Measurements from ENCODE around the gene LRP3.

The LRP3 gene

DNA sequence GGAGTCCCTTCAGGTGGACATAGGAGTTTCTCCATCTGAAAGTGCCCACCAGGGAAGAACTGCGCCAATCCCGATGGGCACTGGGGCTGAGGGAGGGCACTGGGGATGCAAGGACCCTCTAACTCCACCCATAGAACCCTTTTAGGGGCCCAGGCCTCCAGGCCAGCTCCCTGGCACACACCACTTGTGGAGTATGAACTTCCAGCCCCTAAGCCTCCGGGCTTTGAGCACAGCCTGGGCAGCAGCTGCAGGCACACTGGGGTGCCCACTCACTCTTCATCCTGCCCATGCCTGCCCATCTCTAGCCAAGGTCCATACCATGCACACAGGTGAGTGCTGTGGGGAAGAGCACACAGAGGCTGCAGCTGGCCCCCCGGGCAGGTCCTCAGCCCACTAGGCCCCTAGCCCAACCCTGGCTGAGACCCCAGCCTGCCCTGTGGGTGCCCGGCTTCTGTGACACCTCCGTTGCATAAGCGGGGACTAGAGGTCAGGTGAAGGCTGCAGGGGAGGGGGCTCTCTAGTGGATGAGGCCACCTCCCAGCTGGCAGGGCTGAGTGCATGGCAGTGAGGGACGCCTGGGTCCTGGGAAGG is 46.1 kb downstream of the LRP3 start:
- no peak for FAIRE-seq

DNA sequence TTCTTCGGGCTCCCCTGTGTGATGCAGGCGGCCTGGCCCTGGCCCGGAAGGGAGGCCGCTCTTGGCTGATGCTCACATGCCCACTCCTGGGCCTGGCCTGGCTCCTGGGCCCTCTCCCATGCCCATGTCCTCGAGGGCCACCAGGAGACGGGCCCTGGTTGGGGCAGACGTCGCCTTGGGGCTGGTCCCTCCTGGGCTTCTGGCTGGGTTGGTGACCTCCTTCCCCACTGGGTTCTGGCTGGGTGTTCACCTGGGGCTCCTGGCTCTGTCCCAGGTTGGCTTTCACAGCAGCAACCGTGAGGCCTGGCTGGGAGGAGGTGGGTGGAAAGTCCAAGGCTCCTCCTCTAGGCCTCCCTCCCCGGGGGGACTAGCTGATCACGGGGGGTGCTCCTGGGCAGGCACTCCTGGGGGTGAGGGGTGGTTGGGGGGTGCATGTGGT is 47.0 kb downstream of the LRP3 start:
- FAIRE-seq = no peak

GRCh38 chr19:33241530-33242101 is 47.5 kb downstream of the LRP3 start:
- no peak for FAIRE-seq

- no peak for FAIRE-seq
Observed at GRCh38 chr19:33242131-33242530, 48.0 kb downstream of the LRP3 start.

GRCh38 chr19:33242911-33243310 is 48.8 kb downstream of the LRP3 start:
- no peak for FAIRE-seq

GRCh38 chr19:33245948-33246708 is 52.0 kb downstream of the LRP3 start:
- FAIRE-seq = no peak

- FAIRE-seq = no peak
Observed at GRCh38 chr19:33246709-33247440, 52.7 kb downstream of the LRP3 start.

DNA sequence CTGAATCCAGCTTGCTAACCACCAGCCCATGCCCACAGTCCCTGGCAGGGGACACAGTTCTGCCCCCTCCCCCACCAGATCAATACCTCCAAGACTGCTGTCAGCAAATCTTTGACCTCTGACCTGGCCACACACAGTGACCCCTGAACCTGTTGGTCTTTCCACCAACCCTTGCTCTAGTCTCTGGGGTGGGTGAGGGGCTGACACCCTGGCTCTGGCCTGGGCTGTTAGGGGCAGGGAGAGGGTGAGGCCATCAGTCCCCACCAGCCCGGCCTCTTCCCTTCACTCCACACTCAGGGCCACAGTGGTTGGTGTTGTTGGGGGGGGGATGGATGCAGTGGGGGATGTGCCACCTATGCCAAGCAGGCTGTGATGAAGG is 53.3 kb downstream of the LRP3 start:
- no peak for FAIRE-seq

DNA sequence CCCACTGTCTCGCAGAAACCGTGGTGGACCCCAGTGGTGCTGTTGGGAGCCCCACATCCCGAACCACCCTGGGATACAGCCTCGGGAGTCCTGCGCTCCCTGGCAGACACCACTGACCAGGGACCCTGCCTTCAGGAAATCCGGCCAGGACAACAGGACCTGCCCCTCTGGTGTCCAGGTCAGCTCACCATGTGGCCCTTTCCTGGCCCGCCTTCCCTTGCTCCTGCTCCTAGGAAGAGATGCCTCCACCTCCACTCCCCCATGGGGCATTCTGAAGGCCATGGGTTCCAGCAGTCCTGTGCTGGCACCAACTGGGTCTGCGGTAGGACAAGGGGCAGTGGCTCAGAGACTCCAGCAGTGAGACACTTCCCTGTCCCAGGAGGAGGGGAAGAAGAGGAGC is 54.0 kb downstream of the LRP3 start:
- no peak for FAIRE-seq

DNA sequence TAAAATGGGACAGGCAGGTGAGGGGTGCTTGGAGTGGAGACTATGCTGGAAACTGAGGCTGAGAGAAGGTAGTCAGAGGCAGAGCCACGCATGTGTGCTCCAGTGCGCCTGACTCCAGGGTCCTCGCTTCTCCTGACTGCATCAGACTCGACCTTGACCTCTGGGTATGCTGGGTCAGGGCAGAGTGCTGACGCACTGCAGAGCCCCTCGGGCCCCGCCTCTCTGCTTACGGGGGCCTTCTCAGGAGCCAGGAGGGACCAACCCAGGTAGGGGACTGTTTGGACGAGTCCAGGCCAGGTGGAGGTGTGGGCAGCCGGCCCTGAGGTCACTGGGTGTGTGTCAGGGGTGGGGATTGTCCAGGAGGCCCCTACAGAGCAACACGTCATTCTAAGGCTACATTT is 54.4 kb downstream of the LRP3 start:
- FAIRE-seq = no peak

DNA sequence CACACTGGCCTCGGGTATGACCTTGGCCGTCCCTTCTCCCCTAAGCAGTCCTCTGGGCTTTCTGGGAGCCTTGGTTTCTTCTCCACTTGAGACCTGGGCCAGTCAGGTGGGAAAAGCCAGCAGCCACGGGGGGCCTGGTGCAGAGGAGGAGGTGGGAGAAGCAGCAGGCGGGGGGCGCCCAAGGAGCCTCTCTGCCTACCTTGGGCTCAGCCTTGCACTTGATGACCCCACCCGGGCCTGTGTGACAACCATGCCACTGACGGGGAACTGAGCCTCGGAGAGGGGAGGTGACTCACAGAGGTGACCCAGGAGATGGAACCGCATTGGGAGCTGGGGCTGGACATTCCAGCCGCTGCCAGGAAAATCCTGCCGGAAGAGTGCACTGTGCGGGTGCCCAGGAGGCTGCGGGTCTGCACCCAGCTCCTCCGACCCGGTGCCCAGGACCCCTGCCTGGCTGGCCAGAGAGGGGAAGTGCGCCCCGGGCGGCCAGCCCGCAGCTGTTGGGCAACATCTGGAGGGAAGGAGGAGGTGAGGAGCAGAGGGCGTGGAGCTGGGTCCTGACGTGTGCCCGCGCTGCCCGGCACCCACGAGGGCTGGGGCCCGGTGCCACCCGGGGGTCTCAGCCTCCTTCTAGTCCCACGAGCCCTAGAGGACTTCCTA is 55.0 kb downstream of the LRP3 start:
- no peak for FAIRE-seq

DNA sequence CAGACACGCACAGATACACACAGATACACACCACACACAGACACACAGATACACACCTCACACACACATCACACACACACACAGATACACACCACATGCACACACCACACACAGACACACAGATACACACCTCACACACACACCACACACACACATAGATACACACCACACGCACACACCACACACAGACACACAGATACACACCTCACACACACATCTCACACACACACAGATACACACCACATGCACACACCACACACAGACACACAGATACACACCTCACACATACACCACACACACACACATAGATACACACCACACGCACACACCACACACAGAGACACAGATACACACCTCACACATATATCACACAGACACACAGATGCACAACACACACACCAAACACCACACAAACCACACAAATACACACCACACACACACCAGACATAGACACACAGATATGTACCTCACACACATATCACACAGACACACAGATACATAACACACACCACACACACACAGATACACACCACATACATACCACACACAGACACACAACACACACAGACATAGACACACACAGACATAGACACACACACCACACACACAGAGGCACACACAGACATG is 55.7 kb downstream of the LRP3 start:
- FAIRE-seq = no peak

DNA sequence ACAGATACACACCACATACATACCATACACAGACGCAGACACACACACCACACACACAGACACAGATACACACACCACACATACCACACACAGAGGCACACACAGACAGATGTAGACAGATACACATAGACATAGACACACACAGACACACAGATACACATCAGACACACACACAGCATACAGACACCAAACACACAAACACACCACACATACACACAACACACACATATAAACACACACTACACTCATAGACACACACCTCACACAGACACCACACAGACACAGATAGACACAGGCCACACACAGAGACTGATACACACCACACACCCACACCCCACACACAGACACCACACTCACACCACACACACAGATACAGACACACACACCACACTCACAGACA is 56.4 kb downstream of the LRP3 start:
- no peak for FAIRE-seq

DNA sequence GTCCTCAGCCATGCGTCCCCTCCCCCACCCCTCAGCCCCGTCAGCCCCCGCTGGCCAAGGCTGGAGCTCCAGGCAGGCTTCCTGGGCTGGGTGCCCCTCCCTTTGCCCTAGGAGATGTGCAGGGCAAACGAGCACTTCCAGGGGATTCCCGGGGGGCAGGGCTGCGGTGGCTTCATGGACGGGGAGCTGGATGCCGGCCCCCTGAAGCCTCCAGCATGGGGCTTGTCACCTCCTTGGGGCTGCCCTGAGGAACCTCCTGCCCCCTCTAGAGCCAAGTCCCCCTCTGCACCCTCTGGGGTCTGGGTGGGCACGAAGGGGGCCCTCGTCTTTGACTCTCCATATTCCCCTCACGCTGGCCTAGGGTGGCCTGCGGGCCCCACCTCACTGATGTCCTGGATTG is 56.9 kb downstream of the LRP3 start:
- no peak for FAIRE-seq

DNA sequence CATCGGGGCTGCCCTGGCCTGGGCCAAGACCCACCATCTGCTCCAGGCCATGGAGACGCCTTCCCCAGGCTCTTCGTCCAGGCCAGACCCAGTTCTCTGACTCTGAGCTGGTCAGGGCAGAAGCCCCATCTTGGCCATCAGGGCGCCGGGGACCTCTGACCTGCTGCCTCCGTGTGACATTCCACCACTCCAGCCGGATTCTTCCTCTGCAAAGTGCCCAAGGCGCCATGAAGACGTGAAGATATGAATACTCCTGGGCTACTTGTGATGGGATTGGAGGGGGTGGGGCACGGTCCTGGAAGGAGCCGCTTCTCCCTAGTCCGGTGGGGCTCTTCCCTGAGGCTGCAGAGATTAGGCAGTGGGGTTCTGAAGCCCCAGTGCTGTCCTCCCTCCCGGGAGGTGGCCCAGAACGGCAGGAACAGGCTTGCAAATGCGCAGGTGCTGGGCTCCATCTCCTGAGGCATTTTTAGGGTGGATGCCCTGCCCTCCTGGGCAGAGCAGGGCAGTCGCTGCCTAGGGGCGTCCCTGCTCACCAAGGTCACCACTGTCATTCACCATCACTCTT is 57.5 kb downstream of the LRP3 start:
- FAIRE-seq = no peak

GRCh38 chr19:33252418-33252962 is 58.4 kb downstream of the LRP3 start:
- no peak for FAIRE-seq

GRCh38 chr19:33252971-33253370 is 58.8 kb downstream of the LRP3 start:
- FAIRE-seq = no peak

DNA sequence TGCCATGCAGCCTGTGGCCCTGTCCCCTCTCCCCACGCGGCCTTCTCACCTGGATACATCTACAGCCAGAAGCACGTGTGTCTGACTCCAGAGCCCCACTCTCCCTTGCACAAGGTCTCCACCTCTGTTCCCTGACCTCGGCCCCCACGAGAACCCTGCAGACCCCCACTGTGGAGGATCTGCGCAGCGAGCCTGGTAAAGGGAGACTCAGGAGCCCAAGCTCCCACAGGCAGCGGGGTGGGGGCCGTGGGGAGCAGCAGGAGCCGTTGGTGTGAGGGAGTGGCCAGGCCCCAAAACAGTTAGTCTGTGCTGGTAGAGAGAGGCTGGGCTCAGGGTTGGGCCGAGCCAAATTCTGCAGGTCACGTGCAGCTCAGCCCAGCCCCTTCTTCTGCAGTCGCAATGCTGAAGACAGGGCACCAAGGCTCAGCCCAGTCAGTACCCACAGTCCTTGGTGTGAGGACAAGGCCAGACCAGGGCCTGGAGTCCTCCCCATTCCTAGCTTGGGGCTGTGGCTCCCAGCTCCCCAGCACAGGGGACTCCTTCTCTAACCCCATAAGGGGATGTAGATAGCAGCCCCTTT is 60.2 kb downstream of the LRP3 start:
- FAIRE-seq = no peak

DNA sequence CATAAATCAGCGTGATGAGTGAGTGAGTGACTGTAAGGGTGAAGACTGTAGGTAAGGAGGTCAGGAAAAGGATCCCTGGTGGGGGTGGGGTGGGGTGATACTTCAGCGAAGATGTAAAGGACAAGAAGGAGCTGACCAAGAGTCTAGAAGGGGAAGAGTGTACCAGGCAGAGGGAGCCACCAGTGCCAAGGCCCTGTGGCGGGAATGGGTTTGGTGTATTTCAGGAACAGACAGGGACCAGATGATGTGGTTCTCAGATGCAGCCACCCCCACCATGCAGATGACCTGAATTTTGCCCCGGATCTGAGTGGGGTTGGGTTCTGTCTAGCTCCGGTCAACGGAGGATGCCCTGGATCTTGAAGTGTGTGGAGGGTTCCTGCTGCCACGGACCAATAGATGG is 61.7 kb downstream of the LRP3 start:
- no peak for FAIRE-seq

GRCh38 chr19:33256261-33256660 is 62.1 kb downstream of the LRP3 start:
- no peak for FAIRE-seq

DNA sequence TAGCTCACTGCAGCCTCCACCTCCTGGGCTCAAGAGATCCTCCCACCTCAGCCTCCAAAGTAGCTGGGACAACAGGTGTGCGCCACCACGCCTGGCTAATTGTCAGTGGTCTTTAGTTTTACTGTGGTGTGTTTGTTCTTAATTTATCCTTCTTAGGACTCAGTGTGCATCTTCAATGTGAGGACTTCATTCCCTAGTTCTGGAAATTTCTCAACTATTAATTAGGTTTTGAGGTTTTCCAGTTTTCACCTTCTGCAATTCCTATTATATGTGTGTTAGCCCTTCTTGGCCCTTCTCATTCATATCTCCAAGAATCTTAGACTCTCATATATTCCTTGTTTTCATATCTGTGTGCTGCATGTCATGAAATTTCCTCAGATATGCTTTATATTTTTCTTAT is 63.7 kb downstream of the LRP3 start:
- no peak for FAIRE-seq

Data from TTC549 (cell line).